DND-41 (cell line): ENCODE data around the gene ATP2B3.

Experiments
- EZH2 ChIP-seq: IDR thresholded peaks from 3 replicates; pipeline ENCODE4 v1.6.1; 2012; ENCODE audit warnings: borderline replicate concordance, low read depth, mild to moderate bottlenecking, moderate library complexity, low read length, inconsistent platforms; ENCODE audit not compliant: severe bottlenecking
- TF ChIP-seq, protein P1 (sequence below): IDR thresholded peaks from 2 replicates; pipeline ENCODE4 v1.5.1; 2012; ENCODE audit warnings: borderline replicate concordance, low read length, moderate library complexity, mild to moderate bottlenecking; ENCODE audit not compliant: poor library complexity, severe bottlenecking; ENCODE audit errors: extremely low read depth

- TF ChIP-seq, protein P1, sequence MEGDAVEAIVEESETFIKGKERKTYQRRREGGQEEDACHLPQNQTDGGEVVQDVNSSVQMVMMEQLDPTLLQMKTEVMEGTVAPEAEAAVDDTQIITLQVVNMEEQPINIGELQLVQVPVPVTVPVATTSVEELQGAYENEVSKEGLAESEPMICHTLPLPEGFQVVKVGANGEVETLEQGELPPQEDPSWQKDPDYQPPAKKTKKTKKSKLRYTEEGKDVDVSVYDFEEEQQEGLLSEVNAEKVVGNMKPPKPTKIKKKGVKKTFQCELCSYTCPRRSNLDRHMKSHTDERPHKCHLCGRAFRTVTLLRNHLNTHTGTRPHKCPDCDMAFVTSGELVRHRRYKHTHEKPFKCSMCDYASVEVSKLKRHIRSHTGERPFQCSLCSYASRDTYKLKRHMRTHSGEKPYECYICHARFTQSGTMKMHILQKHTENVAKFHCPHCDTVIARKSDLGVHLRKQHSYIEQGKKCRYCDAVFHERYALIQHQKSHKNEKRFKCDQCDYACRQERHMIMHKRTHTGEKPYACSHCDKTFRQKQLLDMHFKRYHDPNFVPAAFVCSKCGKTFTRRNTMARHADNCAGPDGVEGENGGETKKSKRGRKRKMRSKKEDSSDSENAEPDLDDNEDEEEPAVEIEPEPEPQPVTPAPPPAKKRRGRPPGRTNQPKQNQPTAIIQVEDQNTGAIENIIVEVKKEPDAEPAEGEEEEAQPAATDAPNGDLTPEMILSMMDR = no peak
- TF ChIP-seq EZH2 = no peak
These were observed 82.0 kb downstream of the ATP2B3 start for GRCh38 chrX:153599192-153600031.
